Breast epithelium (tissue), 4 donors: ENCODE measurements around the gene OR10H1. TPM values are rescaled to one million over a fixed set of nuclear protein-coding genes. Genes with fewer than 3 reads are reported as not detected.
"Not testable (repeated sequence)": the region's sequence is repeated elsewhere in the genome, so short reads cannot be mapped to it uniquely, and the experiment has no call there.

Source experiments
- DNase-seq, 2 donors: peaks; one replicate each; pipeline ENCODE4 v3.0.0-alpha.2; 2019; ENCODE audit warnings: low spot score in 2 of 2
- H3K27ac ChIP-seq, 2 donors: fragments of 200-600 bp; sonication (generic) in 1 of 2; one replicate each; pipeline ENCODE4 v1.5.1; 2016 to 2019; ENCODE audit warnings: mild to moderate bottlenecking in 1 of 2
- H3K27me3 ChIP-seq, 2 donors: fragments of 200-600 bp; sonication (generic) in 1 of 2; one replicate each; pipeline versions ENCODE4 v1.5.1 to v1.6.0; 2017 to 2019; ENCODE audit warnings: control low read depth in 1 of 2, mild to moderate bottlenecking in 1 of 2
- H3K36me3 ChIP-seq: fragments of 200-600 bp; one replicate; pipeline ENCODE4 v1.5.1; 2019
- H3K4me1 ChIP-seq, 2 donors: fragments of 200-600 bp; sonication (generic); one replicate each; pipeline ENCODE4 v1.5.1; 2016 to 2019; ENCODE audit warnings: control low read depth in 1 of 2
- H3K4me3 ChIP-seq, 3 donors: fragments of 200-600 bp; sonication (generic); 1 replicate in 2 of 3; 2 replicates in 1 of 3; pipeline ENCODE4 v1.5.1; 2016 to 2019; ENCODE audit warnings: mild to moderate bottlenecking in 3 of 3, moderate library complexity in 2 of 3
- H3K9me3 ChIP-seq, 2 donors: fragments of 200-600 bp; sonication (generic) in 1 of 2; one replicate each; pipeline ENCODE4 v1.5.1; 2016 to 2019; ENCODE audit warnings: control low read depth in 1 of 2
- POLR2A ChIP-seq: fragments of 450-650 bp; IDR thresholded peaks from one replicate; pipeline ENCODE4 v1.6.1; 2016; ENCODE audit warnings: antibody characterized with exemption, mild to moderate bottlenecking, moderate library complexity
- POLR2AphosphoS5 ChIP-seq, 3 donors: sonication (generic); formaldehyde crosslinking; IDR thresholded peaks; one replicate each; pipeline ENCODE4 v1.6.1; 2017; ENCODE audit warnings: antibody characterized with exemption in 3 of 3
- intact Hi-C: fragments of 100-400 bp; cut with DNase I; formaldehyde crosslinking; loops from one replicate; pipeline ENCODE4 v1.15.1; 2023; ENCODE audit warnings: low total_unique reads
- total RNA-seq, 3 donors: library from RNA; depleted of rRNA; stranded (reverse); fragments of >200 nt; gene quantifications; one replicate each; pipeline ENCODE4 v1.1.0, GENCODE V29; 2016
- TF ChIP-seq, protein P1 (sequence below), 3 donors: fragments of 450-650 bp; IDR thresholded peaks; one replicate each; pipeline ENCODE4 v1.5.1; 2016 to 2017; ENCODE audit warnings: antibody characterized with exemption in 3 of 3, mild to moderate bottlenecking in 3 of 3, moderate library complexity in 3 of 3

OR10H1 gene
- total RNA-seq, 3 donors from 2014 or later: not detected

DNA sequence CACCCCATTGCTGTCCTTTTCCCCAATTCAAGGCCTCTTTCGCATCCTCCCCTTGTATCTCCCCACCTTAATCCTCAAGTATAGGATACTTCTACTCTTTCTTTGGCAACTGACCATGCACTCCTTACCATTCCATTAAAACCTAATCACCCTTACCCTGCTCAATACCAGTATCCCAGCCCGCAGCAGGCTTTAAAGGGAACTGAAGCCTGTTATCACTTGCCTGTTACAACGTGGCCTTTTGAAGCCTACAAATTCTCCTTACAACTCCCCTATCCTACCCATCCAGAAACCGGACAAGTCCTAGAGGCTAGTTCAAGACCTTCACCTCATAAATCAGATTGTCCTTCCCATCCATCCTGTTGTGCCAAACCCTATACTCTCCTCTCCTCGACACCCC is 16.2 kb upstream of the OR10H1 start:
- H3K4me1 ChIP-seq: no peaks in the 10 kb centered on the region
- intact Hi-C loops: loop anchor here (5.0 kb wide), 1 partner anchor 141 kb away; no protein-coding TSS in a partner anchor
- H3K9me3 ChIP-seq: no peaks in the 10 kb centered on the region
- H3K27ac ChIP-seq: no peak overlapping the region
- H3K27me3 ChIP-seq: no peaks in the 10 kb centered on the region
- H3K36me3 ChIP-seq: no peaks in the 10 kb centered on the region
- no peak for DNase-seq
- TF ChIP-seq POLR2AphosphoS5 (IDR thresholded peaks at IDR 0.05) (no peak), POLR2A (no peak)
- TF ChIP-seq, protein P1, sequence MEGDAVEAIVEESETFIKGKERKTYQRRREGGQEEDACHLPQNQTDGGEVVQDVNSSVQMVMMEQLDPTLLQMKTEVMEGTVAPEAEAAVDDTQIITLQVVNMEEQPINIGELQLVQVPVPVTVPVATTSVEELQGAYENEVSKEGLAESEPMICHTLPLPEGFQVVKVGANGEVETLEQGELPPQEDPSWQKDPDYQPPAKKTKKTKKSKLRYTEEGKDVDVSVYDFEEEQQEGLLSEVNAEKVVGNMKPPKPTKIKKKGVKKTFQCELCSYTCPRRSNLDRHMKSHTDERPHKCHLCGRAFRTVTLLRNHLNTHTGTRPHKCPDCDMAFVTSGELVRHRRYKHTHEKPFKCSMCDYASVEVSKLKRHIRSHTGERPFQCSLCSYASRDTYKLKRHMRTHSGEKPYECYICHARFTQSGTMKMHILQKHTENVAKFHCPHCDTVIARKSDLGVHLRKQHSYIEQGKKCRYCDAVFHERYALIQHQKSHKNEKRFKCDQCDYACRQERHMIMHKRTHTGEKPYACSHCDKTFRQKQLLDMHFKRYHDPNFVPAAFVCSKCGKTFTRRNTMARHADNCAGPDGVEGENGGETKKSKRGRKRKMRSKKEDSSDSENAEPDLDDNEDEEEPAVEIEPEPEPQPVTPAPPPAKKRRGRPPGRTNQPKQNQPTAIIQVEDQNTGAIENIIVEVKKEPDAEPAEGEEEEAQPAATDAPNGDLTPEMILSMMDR (IDR thresholded peaks at IDR 0.05): no peak
- H3K4me3 ChIP-seq: no peak overlapping the region

DNA sequence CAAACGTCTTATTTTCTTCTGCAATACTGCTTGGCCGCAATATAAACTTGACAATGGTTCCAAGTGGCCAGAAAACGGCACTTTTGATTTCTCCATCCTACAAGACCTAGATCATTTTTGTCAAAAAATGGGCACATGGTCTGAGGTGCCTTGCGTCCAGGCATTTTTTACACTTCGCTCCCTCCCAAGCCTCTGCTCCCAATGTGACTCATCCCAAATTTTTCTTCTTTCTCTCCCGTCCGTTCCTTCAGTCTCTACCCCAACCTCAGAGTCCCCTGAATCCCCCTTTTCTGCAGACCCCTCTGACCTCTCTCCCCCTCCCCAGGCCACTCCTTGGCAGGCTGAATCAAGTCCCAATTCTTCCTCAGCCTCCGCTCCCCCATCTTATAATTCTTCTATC is 14.3 kb upstream of the OR10H1 start:
- TF ChIP-seq POLR2AphosphoS5 (IDR thresholded peaks at IDR 0.05) (no peak), POLR2A (no peak)
- TF ChIP-seq, protein P1 (IDR thresholded peaks at IDR 0.05): no peak
- Histone ChIP-seq H3K9me3 (no peaks in the 10 kb centered on the region), H3K4me1 (no peaks in the 10 kb centered on the region), H3K4me3 (no peak overlapping the region), H3K36me3 (no peaks in the 10 kb centered on the region), H3K27me3 (no peaks in the 10 kb centered on the region), H3K27ac (no peak overlapping the region)
- no peak for DNase-seq
- intact Hi-C loops: loop anchor here (5.0 kb wide), 1 partner anchor 143 kb away; no protein-coding TSS in a partner anchor

DNA sequence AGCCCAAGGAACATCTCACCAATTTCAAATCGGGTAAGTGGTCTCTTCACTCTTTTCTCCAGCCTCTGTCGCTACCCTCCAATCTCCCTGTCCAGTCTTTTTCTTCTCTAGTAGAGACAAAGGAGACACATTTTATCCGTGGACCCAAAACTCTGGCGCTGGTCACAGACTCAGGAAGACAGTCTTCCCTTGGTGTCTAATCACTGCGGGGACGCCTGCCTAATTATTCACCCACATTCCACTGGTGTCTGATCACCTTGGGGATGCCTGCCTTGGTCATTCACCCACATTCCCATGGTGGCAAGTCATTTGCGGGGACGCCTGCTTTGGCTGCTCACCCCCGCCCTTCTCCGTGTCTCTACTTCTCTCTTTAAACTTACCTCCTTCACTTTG is 13.8 kb upstream of the OR10H1 start:
- Histone ChIP-seq H3K9me3 (no peaks in the 10 kb centered on the region), H3K27me3 (no peaks in the 10 kb centered on the region), H3K27ac (peak overlapping the region in 1 of 2 donors; percentile 74), H3K4me1 (no peaks in the 10 kb centered on the region), H3K4me3 (no peak overlapping the region), H3K36me3 (no peaks in the 10 kb centered on the region)
- DNase-seq: no peak
- intact Hi-C loops: no loop called here
- no peak for TF ChIP-seq POLR2AphosphoS5 (IDR thresholded peaks at IDR 0.05)
- TF ChIP-seq, protein P1 (IDR thresholded peaks at IDR 0.05): no peak
- TF ChIP-seq POLR2A: no peak

DNA sequence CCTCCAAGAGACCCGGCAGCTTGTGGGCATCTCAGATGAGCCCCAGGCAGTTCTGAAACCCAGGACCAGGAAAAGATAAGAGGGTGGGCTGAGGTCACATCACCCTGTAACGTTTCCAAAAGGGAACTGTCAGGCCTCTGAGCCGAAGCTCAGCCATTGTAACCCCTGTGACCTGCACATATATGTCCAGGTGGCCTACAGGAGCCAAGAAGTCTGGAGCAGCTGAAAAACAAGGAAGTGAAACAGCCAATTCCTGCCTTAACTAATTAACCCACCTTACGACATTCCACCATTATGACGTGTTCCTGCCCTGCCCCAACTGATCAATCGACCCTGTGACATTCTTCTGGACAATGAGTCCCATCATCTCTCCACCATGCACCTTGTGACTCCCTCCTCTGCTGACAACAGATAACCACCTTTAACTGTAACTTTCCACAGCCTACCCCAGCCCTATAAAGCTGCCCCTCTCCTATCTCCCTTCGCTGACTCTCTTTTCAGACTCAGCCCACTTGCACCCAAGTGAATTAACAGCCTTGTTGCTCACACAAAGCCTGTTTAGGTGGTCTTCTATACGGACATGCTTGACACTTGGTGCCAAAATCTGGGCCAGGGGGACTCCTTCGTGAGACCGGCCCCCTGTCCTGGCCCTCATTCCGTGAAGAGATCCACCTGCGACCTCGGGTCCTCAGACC is 13.3 kb upstream of the OR10H1 start:
- H3K36me3 ChIP-seq, H3K4me1 ChIP-seq, H3K27me3 ChIP-seq, intact Hi-C loops, H3K9me3 ChIP-seq, H3K4me3 ChIP-seq: not testable (repeated sequence)
- DNase-seq: peak in 1 of 2 donors; percentile 50
- peak overlapping the region in 1 of 2 donors; percentile 74 for H3K27ac ChIP-seq

DNA sequence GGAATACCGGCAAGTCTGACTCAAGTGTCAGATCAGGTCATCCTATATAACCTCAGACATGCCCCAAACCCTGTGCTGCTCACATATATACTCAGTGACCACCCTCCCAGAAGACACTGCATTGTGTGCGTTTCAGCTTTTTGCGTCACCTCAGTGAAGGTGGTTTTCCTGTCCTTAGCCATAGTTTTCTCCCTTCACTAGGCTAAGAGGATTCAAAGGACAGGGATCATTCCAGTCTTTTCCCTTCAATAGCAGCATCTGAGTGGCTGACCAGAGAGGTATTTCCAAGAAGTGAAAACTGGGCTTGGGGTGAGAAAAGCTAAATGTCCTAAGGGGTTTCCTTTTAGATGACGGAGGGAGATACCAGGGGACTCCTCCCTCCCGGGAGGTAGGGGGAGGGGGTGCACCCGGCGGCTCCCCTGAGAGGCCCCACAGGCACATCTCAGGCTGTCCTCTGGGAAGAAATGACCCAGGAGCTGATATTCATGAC is 12.7 kb upstream of the OR10H1 start:
- Histone ChIP-seq H3K4me1 (no peaks in the 10 kb centered on the region), H3K27ac (peak overlapping the region in 1 of 2 donors; percentile 74), H3K4me3 (no peak overlapping the region), H3K27me3 (no peaks in the 10 kb centered on the region), H3K9me3 (no peaks in the 10 kb centered on the region), H3K36me3 (no peaks in the 10 kb centered on the region)
- TF ChIP-seq POLR2AphosphoS5 (IDR thresholded peaks at IDR 0.05) (no peak), POLR2A (no peak)
- TF ChIP-seq, protein P1 (IDR thresholded peaks at IDR 0.05): no peak
- no peak for DNase-seq
- intact Hi-C loops: no loop called here
